HepG2 (cell line): ENCODE measurements around the gene DUS3L. TPM values are rescaled to one million over a fixed set of nuclear protein-coding genes. Genes with fewer than 3 reads are reported as not detected.
A peak's percentile ranks its signal among the peaks of the same experiment; 100 is the strongest.

ENCODE experiments used
- ATM ChIP-seq: fragments of 450-650 bp; IDR thresholded peaks from 2 replicates; pipeline ENCODE4 v1.7.1; 2017; ENCODE audit warnings: mild to moderate bottlenecking, borderline replicate concordance
- CBX2 ChIP-seq, 2 experiments: fragments of 200-600 bp in 1 of 2; sonication (generic); formaldehyde crosslinking in 1 of 2; IDR thresholded peaks; 2 replicates each; pipeline versions ENCODE4 v1.7.0 to v1.8.1; 2018 to 2022; ENCODE audit warnings: low read depth in 2 of 2, low read length in 1 of 2, mild to moderate bottlenecking in 1 of 2, missing genetic modification reagents in 1 of 2
- FOXJ3 ChIP-seq: sonication (generic); formaldehyde crosslinking; IDR thresholded peaks from 2 replicates; pipeline ENCODE4 v1.4.0; 2020; ENCODE audit warnings: missing genetic modification reagents, mild to moderate bottlenecking, borderline replicate concordance
- GABPA ChIP-seq, 2 experiments: IDR thresholded peaks; 2 replicates each; pipeline ENCODE4 v1.6.1; 2011 to 2016; ENCODE audit warnings: low read depth in 2 of 2, low read length in 1 of 2, missing biosample characterization in 1 of 2, missing genetic modification characterization in 1 of 2
- HMG20A ChIP-seq: IDR thresholded peaks from 2 replicates; pipeline ENCODE4 v1.6.1; 2016; ENCODE audit warnings: borderline replicate concordance
- HNF4G ChIP-seq, 2 experiments: sonication (generic) in 1 of 2; formaldehyde crosslinking in 1 of 2; IDR thresholded peaks; 2 replicates each; pipeline versions ENCODE4 v1.4.0 to v1.6.1; 2011 to 2020; ENCODE audit warnings: borderline replicate concordance in 2 of 2, low read depth in 2 of 2, mild to moderate bottlenecking in 2 of 2, low read length in 1 of 2, missing genetic modification reagents in 1 of 2, moderate library complexity in 1 of 2
- HNRNPLL ChIP-seq: fragments of 200-400 bp; formaldehyde crosslinking; IDR thresholded peaks from 2 replicates; pipeline ENCODE4 v1.6.1; 2017; ENCODE audit warnings: mild to moderate bottlenecking, low read depth, low read length; ENCODE audit not compliant: poor library complexity, severe bottlenecking
- MZF1 ChIP-seq: sonication (generic); formaldehyde crosslinking; IDR thresholded peaks from 2 replicates; pipeline ENCODE4 v1.8.1; 2023; ENCODE audit warnings: mild to moderate bottlenecking, missing genetic modification reagents, borderline replicate concordance
- RBAK ChIP-seq: sonication (generic); formaldehyde crosslinking; IDR thresholded peaks from 2 replicates; pipeline ENCODE4 v1.5.1; 2020; ENCODE audit warnings: mild to moderate bottlenecking, missing genetic modification reagents
- SMARCE1 ChIP-seq: fragments of 450-650 bp; IDR thresholded peaks from 2 replicates; pipeline ENCODE4 v1.6.1; 2017; ENCODE audit warnings: borderline replicate concordance
- SRF ChIP-seq: IDR thresholded peaks from 2 replicates; pipeline ENCODE4 v1.6.1; 2011; ENCODE audit warnings: mild to moderate bottlenecking, low read depth, low read length, moderate library complexity
- SRSF9 ChIP-seq: fragments of 200-400 bp; formaldehyde crosslinking; IDR thresholded peaks from 2 replicates; pipeline ENCODE4 v1.6.1; 2018; ENCODE audit warnings: borderline replicate concordance, mild to moderate bottlenecking, low read depth, low read length; ENCODE audit not compliant: insufficient read depth, poor library complexity, severe bottlenecking
- STAG1 ChIP-seq: sonication (generic); formaldehyde crosslinking; IDR thresholded peaks from 2 replicates; pipeline ENCODE4 v1.4.0; 2020; ENCODE audit warnings: missing genetic modification reagents
- XBP1 ChIP-seq: sonication (generic); formaldehyde crosslinking; IDR thresholded peaks from 2 replicates; pipeline ENCODE4 v1.5.0; 2020; ENCODE audit warnings: missing genetic modification reagents
- ZC3H13 ChIP-seq: sonication (generic); formaldehyde crosslinking; IDR thresholded peaks from 2 replicates; pipeline ENCODE4 v1.8.1; 2023; ENCODE audit warnings: mild to moderate bottlenecking, missing genetic modification reagents, moderate library complexity
- ZFP90 ChIP-seq: sonication (generic); formaldehyde crosslinking; IDR thresholded peaks from 2 replicates; pipeline ENCODE4 v1.8.0; 2022; ENCODE audit warnings: missing genetic modification reagents, mild to moderate bottlenecking, inconsistent platforms, borderline replicate concordance
- ZNF24 ChIP-seq: fragments of 450-650 bp; IDR thresholded peaks from 2 replicates; pipeline ENCODE4 v1.6.1; 2017; ENCODE audit warnings: antibody characterized with exemption, mild to moderate bottlenecking
- ZNF296 ChIP-seq: sonication (generic); formaldehyde crosslinking; conservative IDR thresholded peaks from 2 replicates; pipeline ENCODE4 v1.5.0; 2020; ENCODE audit warnings: mild to moderate bottlenecking, missing genetic modification reagents
- ZNF382 ChIP-seq: sonication (generic); formaldehyde crosslinking; IDR thresholded peaks from 2 replicates; pipeline ENCODE4 v1.5.0; 2020; ENCODE audit warnings: missing genetic modification reagents, mild to moderate bottlenecking, borderline replicate concordance
- ZNF484 ChIP-seq: sonication (generic); formaldehyde crosslinking; IDR thresholded peaks from 2 replicates; pipeline ENCODE4 v1.5.1; 2020; ENCODE audit warnings: mild to moderate bottlenecking, low read depth, missing genetic modification reagents, borderline replicate concordance
- polyA plus RNA-seq, 8 experiments: library from polyadenylated mRNA; depleted of rRNA in 3 of 8; stranded (reverse) in 7 of 8; unstranded in 1 of 8; fragments of >200 nt; fragmentation: Illumina TruSeq in 4 of 8; extraction: Trizol in 4 of 8; gene quantifications; 2 replicates each; pipeline versions ENCODE4 v1.2.1 to v1.2.3, GENCODE V29; 2011 to 2016; ENCODE audit warnings: low read depth in 4 of 8, missing spikeins in 1 of 8, mixed read lengths in 1 of 8; ENCODE audit not compliant: insufficient read depth in 1 of 8
- total RNA-seq, 5 experiments: library from RNA; depleted of rRNA; stranded (reverse); fragments of >200 nt; fragmentation: Illumina TruSeq; extraction: Trizol; gene quantifications; 2 replicates each; pipeline ENCODE4 v1.2.3, GENCODE V29; 2016; ENCODE audit warnings: low read depth in 1 of 5
- TF ChIP-seq, protein P1 (sequence below): IDR thresholded peaks from 2 replicates; pipeline ENCODE4 v1.6.1; 2016; ENCODE audit warnings: low read depth
- TF ChIP-seq, protein P2 (sequence below): sonication (generic); formaldehyde crosslinking; IDR thresholded peaks from 2 replicates; pipeline ENCODE4 v1.4.0; 2020; ENCODE audit warnings: missing genetic modification reagents
- TF ChIP-seq, protein P3 (sequence below): IDR thresholded peaks from 2 replicates; pipeline ENCODE4 v1.6.1; 2018; ENCODE audit warnings: missing genetic modification reagents
- TF ChIP-seq, protein P4 (sequence below): IDR thresholded peaks from 2 replicates; pipeline ENCODE4 v1.6.1; 2016; ENCODE audit warnings: low read depth, borderline replicate concordance

Gene DUS3L
- total and polyA plus RNA-seq, 2 of the 13 experiments (the other 11 are each of a cell fraction or from before 2014, with no cell fraction given), result 13.3 to 25.1 TPM

DNA sequence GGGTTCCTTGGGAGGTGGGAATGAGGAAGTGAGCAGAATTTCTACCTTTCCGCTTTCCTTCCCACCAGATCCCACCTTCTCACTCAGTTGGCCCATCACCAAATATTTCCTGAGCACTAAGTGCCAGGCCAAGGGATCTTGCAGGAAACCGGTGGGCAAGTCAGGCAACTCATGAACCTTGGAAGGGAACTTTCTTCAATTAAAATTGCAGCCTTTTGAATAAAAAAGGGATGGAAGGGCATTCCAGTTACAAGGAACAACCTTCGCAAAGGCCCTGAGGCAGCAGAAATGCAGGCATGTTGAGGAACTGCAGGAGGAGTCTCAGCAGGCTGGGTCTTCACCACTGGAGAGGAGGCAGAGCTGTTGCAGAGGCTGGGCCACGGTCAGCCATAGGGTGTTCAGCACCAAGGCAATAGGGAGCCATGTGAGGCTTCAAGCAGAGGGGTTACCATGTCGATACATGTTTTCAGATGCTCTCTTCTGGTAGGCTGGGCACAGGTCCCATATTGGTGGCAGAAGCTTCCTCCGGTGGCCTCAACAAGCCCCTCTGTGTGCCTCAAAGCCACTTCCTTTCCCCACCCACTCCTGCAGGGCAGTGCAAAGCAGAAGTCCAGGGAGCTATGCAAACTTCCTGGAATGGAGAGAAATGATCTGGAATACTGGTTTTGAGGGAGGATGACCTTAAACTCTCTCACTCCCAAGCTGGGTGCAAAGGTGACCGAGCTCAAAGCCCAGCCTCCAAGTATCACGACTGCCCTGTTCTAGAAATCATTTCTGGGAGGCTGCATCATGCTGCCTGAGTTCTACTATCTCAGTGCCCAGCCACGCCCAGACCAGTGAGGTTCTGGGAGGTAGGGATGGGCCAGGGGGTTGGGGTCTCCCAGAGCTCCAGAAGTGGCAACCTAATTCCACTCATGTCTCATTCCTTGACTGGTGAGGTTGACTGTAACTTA, 48.4 kb upstream of the DUS3L start, which contains the start of gene FUT6 (continued):
- TF ChIP-seq, protein P1, sequence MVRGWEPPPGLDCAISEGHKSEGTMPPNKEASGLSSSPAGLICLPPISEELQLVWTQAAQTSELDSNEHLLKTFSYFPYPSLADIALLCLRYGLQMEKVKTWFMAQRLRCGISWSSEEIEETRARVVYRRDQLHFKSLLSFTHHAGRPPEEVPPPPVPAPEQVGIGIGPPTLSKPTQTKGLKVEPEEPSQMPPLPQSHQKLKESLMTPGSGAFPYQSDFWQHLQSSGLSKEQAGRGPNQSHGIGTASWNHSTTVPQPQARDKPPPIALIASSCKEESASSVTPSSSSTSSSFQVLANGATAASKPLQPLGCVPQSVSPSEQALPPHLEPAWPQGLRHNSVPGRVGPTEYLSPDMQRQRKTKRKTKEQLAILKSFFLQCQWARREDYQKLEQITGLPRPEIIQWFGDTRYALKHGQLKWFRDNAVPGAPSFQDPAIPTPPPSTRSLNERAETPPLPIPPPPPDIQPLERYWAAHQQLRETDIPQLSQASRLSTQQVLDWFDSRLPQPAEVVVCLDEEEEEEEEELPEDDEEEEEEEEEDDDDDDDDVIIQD, result 0 out of 2 replicates have a peak, but pooled peaks have one; percentile 10
- TF ChIP-seq SMARCE1 (no peak), ZNF382 (CRISPR knock-in tag) (no peak), RBAK (CRISPR knock-in tag) (no peak), SRF (no peak), ZNF296 (CRISPR knock-in tag) (no peak), HNF4G (IDR thresholded peaks at IDR 0.05; ENCODE audit: borderline replicate concordance, low read depth, low read length) (peak; percentile 81; the same call in 1 of the 2 replicates), HNF4G (CRISPR knock-in tag; IDR thresholded peaks at IDR 0.05; ENCODE audit: borderline replicate concordance, low read depth) (peak; percentile 67; the same call in 1 of the 2 replicates), ATM (no peak), HMG20A (CRISPR knock-in tag) (peak; percentile 39; the same call in 1 of the 2 replicates), ZNF24 (no peak), MZF1 (no peak), FOXJ3 (CRISPR knock-in tag) (no peak), CBX2 (IDR thresholded peaks at IDR 0.05; ENCODE audit: low read depth, low read length) (no peak), CBX2 (CRISPR knock-in tag; IDR thresholded peaks at IDR 0.05; ENCODE audit: low read depth) (no peak), HNRNPLL (no peak), ZC3H13 (CRISPR knock-in tag) (no peak; the same call in 1 of the 2 replicates), ZNF484 (CRISPR knock-in tag) (no peak), XBP1 (CRISPR knock-in tag) (no peak), GABPA (IDR thresholded peaks at IDR 0.05; ENCODE audit: low read depth, low read length) (no peak), GABPA (CRISPR knock-in tag; IDR thresholded peaks at IDR 0.05; ENCODE audit: low read depth) (peak; percentile 63; the same call in 1 of the 2 replicates), SRSF9 (no peak), ZFP90 (CRISPR knock-in tag) (no peak), STAG1 (peak; percentile 12; the same call in 1 of the 2 replicates)
- TF ChIP-seq, protein P2, sequence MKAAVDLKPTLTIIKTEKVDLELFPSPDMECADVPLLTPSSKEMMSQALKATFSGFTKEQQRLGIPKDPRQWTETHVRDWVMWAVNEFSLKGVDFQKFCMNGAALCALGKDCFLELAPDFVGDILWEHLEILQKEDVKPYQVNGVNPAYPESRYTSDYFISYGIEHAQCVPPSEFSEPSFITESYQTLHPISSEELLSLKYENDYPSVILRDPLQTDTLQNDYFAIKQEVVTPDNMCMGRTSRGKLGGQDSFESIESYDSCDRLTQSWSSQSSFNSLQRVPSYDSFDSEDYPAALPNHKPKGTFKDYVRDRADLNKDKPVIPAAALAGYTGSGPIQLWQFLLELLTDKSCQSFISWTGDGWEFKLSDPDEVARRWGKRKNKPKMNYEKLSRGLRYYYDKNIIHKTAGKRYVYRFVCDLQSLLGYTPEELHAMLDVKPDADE (CRISPR knock-in tag), result no peak
- TF ChIP-seq, protein P3, sequence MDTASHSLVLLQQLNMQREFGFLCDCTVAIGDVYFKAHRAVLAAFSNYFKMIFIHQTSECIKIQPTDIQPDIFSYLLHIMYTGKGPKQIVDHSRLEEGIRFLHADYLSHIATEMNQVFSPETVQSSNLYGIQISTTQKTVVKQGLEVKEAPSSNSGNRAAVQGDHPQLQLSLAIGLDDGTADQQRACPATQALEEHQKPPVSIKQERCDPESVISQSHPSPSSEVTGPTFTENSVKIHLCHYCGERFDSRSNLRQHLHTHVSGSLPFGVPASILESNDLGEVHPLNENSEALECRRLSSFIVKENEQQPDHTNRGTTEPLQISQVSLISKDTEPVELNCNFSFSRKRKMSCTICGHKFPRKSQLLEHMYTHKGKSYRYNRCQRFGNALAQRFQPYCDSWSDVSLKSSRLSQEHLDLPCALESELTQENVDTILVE (CRISPR knock-in tag), result no peak
- TF ChIP-seq, protein P4, sequence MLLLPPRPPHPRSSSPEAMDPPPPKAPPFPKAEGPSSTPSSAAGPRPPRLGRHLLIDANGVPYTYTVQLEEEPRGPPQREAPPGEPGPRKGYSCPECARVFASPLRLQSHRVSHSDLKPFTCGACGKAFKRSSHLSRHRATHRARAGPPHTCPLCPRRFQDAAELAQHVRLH (CRISPR knock-in tag), result no peak
